ENCODE results near the gene CDH23. TPM values are rescaled to one million over a fixed set of nuclear protein-coding genes. Genes with fewer than 3 reads are reported as not detected.

The CDH23 gene
- total RNA-seq, 4 donors from 2014 or later, result 7.1 to 56.2 (median 25.4) TPM

DNA sequence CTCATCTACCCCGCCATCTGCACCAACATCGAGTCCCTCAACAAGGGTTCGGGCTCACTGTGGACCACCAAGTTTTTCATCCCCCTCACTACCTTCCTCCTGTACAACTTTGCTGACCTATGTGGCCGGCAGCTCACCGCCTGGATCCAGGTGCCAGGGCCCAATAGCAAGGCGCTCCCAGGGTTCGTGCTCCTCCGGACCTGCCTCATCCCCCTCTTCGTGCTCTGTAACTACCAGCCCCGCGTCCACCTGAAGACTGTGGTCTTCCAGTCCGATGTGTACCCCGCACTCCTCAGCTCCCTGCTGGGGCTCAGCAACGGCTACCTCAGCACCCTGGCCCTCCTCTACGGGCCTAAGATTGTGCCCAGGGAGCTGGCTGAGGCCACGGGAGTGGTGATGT lies 34.6 kb upstream of the CDH23 start:
- Histone ChIP-seq H3K27me3 (no peaks in the 10 kb centered on the region), H3K36me3 (no peaks in the 10 kb centered on the region), H3K9me3 (no peaks in the 10 kb centered on the region), H3K4me1 (peaks cover 12% of the 10 kb centered on the region in 2 donors), H3K4me3 (no peak overlapping the region), H3K27ac (no peak overlapping the region)
- no peak for TF ChIP-seq POLR2A (IDR thresholded peaks at IDR 0.05)
- TF ChIP-seq, protein P1, sequence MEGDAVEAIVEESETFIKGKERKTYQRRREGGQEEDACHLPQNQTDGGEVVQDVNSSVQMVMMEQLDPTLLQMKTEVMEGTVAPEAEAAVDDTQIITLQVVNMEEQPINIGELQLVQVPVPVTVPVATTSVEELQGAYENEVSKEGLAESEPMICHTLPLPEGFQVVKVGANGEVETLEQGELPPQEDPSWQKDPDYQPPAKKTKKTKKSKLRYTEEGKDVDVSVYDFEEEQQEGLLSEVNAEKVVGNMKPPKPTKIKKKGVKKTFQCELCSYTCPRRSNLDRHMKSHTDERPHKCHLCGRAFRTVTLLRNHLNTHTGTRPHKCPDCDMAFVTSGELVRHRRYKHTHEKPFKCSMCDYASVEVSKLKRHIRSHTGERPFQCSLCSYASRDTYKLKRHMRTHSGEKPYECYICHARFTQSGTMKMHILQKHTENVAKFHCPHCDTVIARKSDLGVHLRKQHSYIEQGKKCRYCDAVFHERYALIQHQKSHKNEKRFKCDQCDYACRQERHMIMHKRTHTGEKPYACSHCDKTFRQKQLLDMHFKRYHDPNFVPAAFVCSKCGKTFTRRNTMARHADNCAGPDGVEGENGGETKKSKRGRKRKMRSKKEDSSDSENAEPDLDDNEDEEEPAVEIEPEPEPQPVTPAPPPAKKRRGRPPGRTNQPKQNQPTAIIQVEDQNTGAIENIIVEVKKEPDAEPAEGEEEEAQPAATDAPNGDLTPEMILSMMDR (IDR thresholded peaks at IDR 0.05), result no peak
- DNase-seq, result no peak
- intact Hi-C loops (cut with DNase I; ENCODE audit: low total_unique reads), result no loop called here

DNA sequence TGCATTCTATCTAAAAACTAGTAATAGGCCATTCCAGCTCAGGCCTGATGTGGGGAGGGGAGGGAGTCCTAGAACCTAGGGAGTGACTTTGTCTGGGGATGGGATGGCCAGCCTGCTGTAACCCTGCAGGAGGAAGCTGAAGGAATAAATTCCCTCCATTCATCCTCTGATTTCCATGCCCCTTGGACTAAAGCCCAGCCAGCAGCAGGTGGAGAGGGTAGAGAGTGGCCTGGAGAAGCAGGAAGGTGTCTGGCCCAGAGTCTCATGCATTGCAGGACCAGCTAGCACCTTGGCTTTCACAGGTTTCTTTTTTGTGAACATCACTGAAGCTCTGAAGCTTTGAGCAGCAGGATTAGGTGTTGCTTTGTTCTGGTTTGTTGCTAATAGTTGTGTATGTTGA lies 32.8 kb upstream of the CDH23 start:
- TF ChIP-seq, protein P1 (IDR thresholded peaks at IDR 0.05), result no peak
- no peak for TF ChIP-seq POLR2A (IDR thresholded peaks at IDR 0.05)
- DNase-seq, result no peak
- Histone ChIP-seq H3K4me1 (peaks cover 2 to 4% of the 10 kb centered on the region in 2 donors), H3K4me3 (no peak overlapping the region), H3K27me3 (no peaks in the 10 kb centered on the region), H3K9me3 (no peaks in the 10 kb centered on the region), H3K27ac (no peak overlapping the region), H3K36me3 (no peaks in the 10 kb centered on the region)
- intact Hi-C loops (cut with DNase I; ENCODE audit: low total_unique reads), result no loop called here

DNA sequence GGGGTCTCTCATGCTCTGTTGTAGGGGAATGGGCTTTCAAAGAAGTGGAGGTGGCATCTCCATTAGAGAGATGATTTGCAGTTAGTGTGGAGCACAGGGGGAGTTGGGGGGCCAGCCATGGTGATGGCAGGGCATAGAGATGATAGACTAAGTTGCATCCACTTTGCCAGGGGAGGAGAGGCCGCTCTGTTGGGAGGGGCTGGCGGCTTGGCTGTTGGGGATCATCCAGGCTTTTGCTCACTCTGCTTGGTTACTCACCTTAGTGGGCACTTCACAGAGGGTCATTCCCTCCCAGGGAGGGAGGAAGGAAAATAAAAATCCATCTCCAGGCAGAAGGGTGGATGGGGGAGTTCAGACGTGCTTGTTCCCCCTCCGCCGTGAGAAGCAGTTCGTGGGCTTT lies 31.4 kb upstream of the CDH23 start:
- TF ChIP-seq POLR2A (IDR thresholded peaks at IDR 0.05), result no peak
- TF ChIP-seq, protein P1 (IDR thresholded peaks at IDR 0.05), result no peak
- Histone ChIP-seq H3K4me1 (peaks cover 0 to 2% of the 10 kb centered on the region in 2 donors), H3K36me3 (no peaks in the 10 kb centered on the region), H3K4me3 (no peak overlapping the region), H3K27me3 (no peaks in the 10 kb centered on the region), H3K27ac (no peak overlapping the region), H3K9me3 (no peaks in the 10 kb centered on the region)
- no peak for DNase-seq
- intact Hi-C loops (cut with DNase I; ENCODE audit: low total_unique reads), result no loop called here

DNA sequence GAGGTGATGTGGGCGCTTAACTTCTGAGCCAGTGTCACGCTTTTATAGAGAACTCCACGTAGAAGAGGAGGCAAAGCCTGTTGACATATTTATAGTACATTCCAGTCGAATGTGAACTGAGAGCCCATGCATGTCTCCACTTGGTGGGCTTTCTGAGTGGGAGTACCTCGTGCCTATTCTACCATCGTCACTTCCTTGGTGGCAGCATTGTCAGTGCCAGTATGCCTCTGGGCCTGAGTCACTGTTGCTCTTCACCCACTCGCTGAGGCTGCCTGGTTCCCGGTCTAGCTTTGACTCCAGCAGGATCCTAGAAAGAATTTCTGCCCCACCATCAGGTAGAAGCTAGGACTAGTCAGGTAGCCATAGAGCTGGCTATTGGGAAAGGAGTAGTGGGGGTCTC lies 30.0 kb upstream of the CDH23 start:
- intact Hi-C loops (cut with DNase I; ENCODE audit: low total_unique reads), result no loop called here
- DNase-seq, result no peak

DNA sequence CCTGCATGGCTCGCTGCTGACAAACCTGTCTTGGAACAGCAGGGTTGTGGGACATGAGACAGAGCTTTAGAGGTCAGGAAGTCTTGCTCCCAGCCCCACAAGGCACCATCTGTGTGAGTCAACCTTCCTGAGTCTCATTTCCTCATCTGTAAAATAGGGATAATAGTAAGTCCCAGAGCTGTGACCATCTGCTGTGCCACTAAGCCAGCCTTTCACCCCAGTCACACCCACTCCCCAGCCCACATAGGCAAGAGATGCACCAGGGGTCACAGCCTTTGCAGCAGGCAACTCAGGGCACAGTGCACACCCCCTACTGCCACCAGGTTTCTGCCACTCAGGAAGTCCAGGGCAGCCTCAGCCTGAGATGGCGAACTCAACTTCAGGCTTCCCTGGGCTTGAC lies 29.4 kb upstream of the CDH23 start:
- no peak for DNase-seq

More for the DNA sequence above, 30.0 kb upstream of the CDH23 start:
- no peak for TF ChIP-seq POLR2A (IDR thresholded peaks at IDR 0.05)
- TF ChIP-seq, protein P1 (IDR thresholded peaks at IDR 0.05), result no peak
- no peaks in the 10 kb centered on the region for H3K27me3 ChIP-seq
- no peak overlapping the region for H3K4me3 ChIP-seq
- no peaks in the 10 kb centered on the region for H3K36me3 ChIP-seq
- no peak overlapping the region for H3K27ac ChIP-seq
- no peaks in the 10 kb centered on the region for H3K4me1 ChIP-seq
- no peaks in the 10 kb centered on the region for H3K9me3 ChIP-seq

More for the DNA sequence above, 29.4 kb upstream of the CDH23 start:
- H3K4me3 ChIP-seq, result no peak overlapping the region
- no peak overlapping the region for H3K27ac ChIP-seq
- H3K36me3 ChIP-seq, result no peaks in the 10 kb centered on the region
- no peaks in the 10 kb centered on the region for H3K4me1 ChIP-seq
- no peaks in the 10 kb centered on the region for H3K27me3 ChIP-seq
- H3K9me3 ChIP-seq, result no peaks in the 10 kb centered on the region
- intact Hi-C loops (cut with DNase I; ENCODE audit: low total_unique reads), result no loop called here
- no peak for TF ChIP-seq POLR2A (IDR thresholded peaks at IDR 0.05)
- TF ChIP-seq, protein P1 (IDR thresholded peaks at IDR 0.05), result no peak

Data from uterus (tissue), 4 donors.